A549 treated with ZK216348 at 1 μM for 4 hours (cell line): ENCODE measurements around the gene CCR1. TPM values are rescaled to one million over a fixed set of nuclear protein-coding genes. Genes with fewer than 3 reads are reported as not detected.

ENCODE experiments used
- total RNA-seq: library from RNA; stranded (reverse); fragments of 200-300 nt; extraction: Qiagen RNA extraction; gene quantifications from 5 replicates; pipeline ENCODE4 v1.2.3, GENCODE V29; 2022; ENCODE audit warnings: low read depth

Gene CCR1
- total RNA-seq: not detected in 5 replicates

GRCh38 chr3:46208167-46208704 lies at the start of gene CCR1:
TSS of gene CCR1 (minus strand) at chr3:46208313. CDS start at chr3:46204313, 4,000 bp downstream.

DNA sequence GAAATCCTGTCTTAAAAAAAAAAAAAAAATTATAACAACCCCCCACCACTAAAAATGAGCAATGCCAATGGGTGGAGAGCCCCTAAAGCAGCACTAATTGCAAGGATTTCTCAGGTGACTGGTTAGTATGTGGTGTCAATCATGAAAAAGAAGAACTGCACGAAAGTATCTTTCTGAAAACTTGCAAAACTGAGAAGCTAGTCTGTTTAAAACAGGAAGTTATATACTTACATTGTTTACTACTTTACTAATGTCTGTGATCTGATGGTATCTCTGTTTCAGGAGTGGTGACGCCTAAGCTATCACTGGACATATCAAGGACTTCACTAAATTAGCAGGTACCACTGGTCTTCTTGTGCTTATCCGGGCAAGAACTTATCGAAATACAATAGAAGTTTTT lies 34.0 kb upstream of the CCR1 start, which contains the start of gene CCR3:
CCR3 (plus strand) TSS at position 341 of the 400 bp plus-strand sequence. CDS start 22,699 bp downstream, outside the sequence.

Other genes starting within 250 kb of the CCR1 start
- 4.5 to 5.6 TPM (median 5.4 TPM) in 5 replicates for gene FYCO1, start 212.5 kb downstream of the CCR1 start, total RNA-seq
- not detected in 5 replicates for gene XCR1, start 180.8 kb downstream of the CCR1 start, total RNA-seq
- not detected in 5 replicates for gene CCR3, start 34.1 kb upstream of the CCR1 start, total RNA-seq
- gene CCR2, start 145.8 kb upstream of the CCR1 start, total RNA-seq: not detected in 5 replicates
- gene CCR5, start 162.6 kb upstream of the CCR1 start, total RNA-seq: not detected in 5 replicates
- 0.14 to 0.42 TPM (median 0.16 TPM) in 3 of 5 replicates, not detected in the others for gene CCRL2, start 198.9 kb upstream of the CCR1 start, total RNA-seq